Measurements from ENCODE around the gene NUDT15. TPM values are rescaled to one million over a fixed set of nuclear protein-coding genes. Genes with fewer than 3 reads are reported as not detected.

Gene NUDT15
- total RNA-seq (2022; extraction: Qiagen RNA extraction) = 27.0 to 30.3 TPM (median 28.4 TPM) in 5 replicates

GRCh38 chr13:48037346-48038173, at the start of gene NUDT15:
Gene NUDT15, plus strand, starts transcription at chr13:48037726. Its CDS starts 21 bp downstream, at chr13:48037747.

GRCh38 chr13:48001114-48001881, 36.2 kb upstream of the NUDT15 start, which contains the start of gene SUCLA2:
Gene SUCLA2, minus strand, starts transcription at chr13:48001273. Its CDS starts 4 bp downstream, at chr13:48001269.

GRCh38 chr13:48094781-48095502, 57.4 kb downstream of the NUDT15 start, which contains the start of gene MED4:
Gene MED4, minus strand, starts transcription at chr13:48095104. Its CDS starts 26 bp downstream, at chr13:48095078.

Other genes starting within 250 kb of the NUDT15 start
- 25.6 to 35.8 TPM (median 29.1 TPM) in 5 replicates for gene SUCLA2, start 36.5 kb upstream of the NUDT15 start, total RNA-seq (2022; extraction: Qiagen RNA extraction)
- gene MED4, start 57.4 kb downstream of the NUDT15 start, total RNA-seq (2022; extraction: Qiagen RNA extraction) = 34.0 to 42.6 TPM (median 35.5 TPM) in 5 replicates
- 126 to 170 TPM (median 145 TPM) in 5 replicates for gene ITM2B, start 195.5 kb downstream of the NUDT15 start, total RNA-seq (2022; extraction: Qiagen RNA extraction)